Caco-2 (cell line): ENCODE data around the gene AFG3L2. TPM values are rescaled to one million over a fixed set of nuclear protein-coding genes. Genes with fewer than 3 reads are reported as not detected.

Experiments used
- BruUV-seq: library from RNA; stranded (reverse); fragments of 400-500 nt; replicated peaks from 2 replicates; lab custom pipeline; 2021; lab: Mats Ljungman, UMichigan
- CTCF ChIA-PET: fragments of 300-600 bp; sonication (Branson Sonifier 250); formaldehyde crosslinking; loops from one replicate; lab custom pipeline; 2022; ENCODE audit warnings: antibody characterized with exemption; lab: Charles Lee
- POLR2A ChIA-PET: fragments of 300-600 bp; sonication (Branson Sonifier 250); formaldehyde crosslinking; loops from one replicate; lab custom pipeline; 2022; ENCODE audit warnings: antibody characterized with exemption; lab: Charles Lee
- DNase-seq, 2 experiments: peaks; one replicate each; pipeline versions ENCODE4 v3.0.0 to v3.0.0-alpha.2; 2020 to 2022
- H3K27me3 ChIP-seq: replicated peaks from 2 replicates; pipeline ENCODE4 v1.6.0; 2011; ENCODE audit warnings: low read length; ENCODE audit not compliant: control insufficient read depth, insufficient read depth
- H3K36me3 ChIP-seq: 2 replicates; pipeline ENCODE4 v1.5.1; 2011; ENCODE audit warnings: low read length; ENCODE audit not compliant: control insufficient read depth, insufficient read depth
- H3K4me1 ChIP-seq: fragments of 250-450 bp; sonication (Bioruptor Pico); 2 replicates; pipeline ENCODE4 v1.5.1; 2020; ENCODE audit warnings: mild to moderate bottlenecking
- H3K4me3 ChIP-seq: 2 replicates; pipeline ENCODE4 v1.5.1; 2011; ENCODE audit warnings: low read depth, mild to moderate bottlenecking, control low read depth, low read length
- H3K9me3 ChIP-seq: fragments of 250-450 bp; sonication (Bioruptor Pico); 2 replicates; pipeline ENCODE4 v1.5.1; 2020; ENCODE audit warnings: mild to moderate bottlenecking, moderate library complexity
- H3K27ac Mint-ChIP-seq: one replicate; pipeline ENCODE4 v1.8.0; 2022; ENCODE audit warnings: mixed read lengths; ENCODE audit not compliant: unreplicated experiment
- H3K27me3 Mint-ChIP-seq: one replicate; pipeline ENCODE4 v1.8.0; 2022; ENCODE audit warnings: mixed read lengths; ENCODE audit not compliant: insufficient read depth, unreplicated experiment
- H3K36me3 Mint-ChIP-seq: one replicate; pipeline ENCODE4 v1.8.0; 2022; ENCODE audit warnings: mild to moderate bottlenecking, mixed read lengths; ENCODE audit not compliant: insufficient read depth, unreplicated experiment
- H3K4me1 Mint-ChIP-seq: one replicate; pipeline ENCODE4 v1.8.0; 2022; ENCODE audit warnings: low read depth, mixed read lengths; ENCODE audit not compliant: unreplicated experiment
- H3K4me3 Mint-ChIP-seq: one replicate; pipeline ENCODE4 v1.8.0; 2022; ENCODE audit warnings: mild to moderate bottlenecking, moderate library complexity, mixed read lengths; ENCODE audit not compliant: unreplicated experiment
- H3K9me3 Mint-ChIP-seq: one replicate; pipeline ENCODE4 v1.8.0; 2022; ENCODE audit warnings: mixed read lengths; ENCODE audit not compliant: unreplicated experiment
- intact Hi-C: fragments of 100-400 bp; cut with micrococcal nuclease; formaldehyde crosslinking; loops from one replicate; pipeline ENCODE4 v1.10.0; 2022; ENCODE audit not compliant: unreplicated experiment
- total RNA-seq: library from RNA; stranded (reverse); gene quantifications from 2 replicates; pipeline ENCODE4 v1.2.3, GENCODE V29; 2022
- TF ChIP-seq, protein P1 (sequence below), 2 experiments: fragments of 200-600 bp in 1 of 2; IDR thresholded peaks; 1 replicate in 1 of 2; 2 replicates in 1 of 2; pipeline versions ENCODE4 v1.5.1 to v1.8.0; 2011 to 2022; ENCODE audit warnings: antibody characterized with exemption in 1 of 2, control low read depth in 1 of 2, inconsistent platforms in 1 of 2, low read depth in 1 of 2, low read length in 1 of 2, mild to moderate bottlenecking in 1 of 2, moderate library complexity in 1 of 2; ENCODE audit not compliant: insufficient read depth in 1 of 2, severe bottlenecking in 1 of 2, unreplicated experiment in 1 of 2

Gene AFG3L2
- total RNA-seq, 1 experiment from 2014 or later, result 72.0 TPM

- ChIA-PET POLR2A (no interaction called here), CTCF (interaction anchor here (0.5 to 1.4 kb wide), 2 partner anchors 12 to 24 kb away, joined by 3 to 4 read pairs; no protein-coding TSS in a partner anchor)
- H3K27ac Mint-ChIP-seq, result no peak overlapping the region
- DNase-seq, result no peak
- no peaks in the 10 kb centered on the region for H3K9me3 ChIP-seq
- intact Hi-C loops, result no loop called here
- H3K4me3 ChIP-seq, result no peak overlapping the region
- no peaks in the 10 kb centered on the region for H3K27me3 ChIP-seq
- no peaks in the 10 kb centered on the region for H3K36me3 ChIP-seq
- BruUV-seq, result no TSS peak
- no peaks in the 10 kb centered on the region for H3K4me1 Mint-ChIP-seq
- TF ChIP-seq, protein P1, sequence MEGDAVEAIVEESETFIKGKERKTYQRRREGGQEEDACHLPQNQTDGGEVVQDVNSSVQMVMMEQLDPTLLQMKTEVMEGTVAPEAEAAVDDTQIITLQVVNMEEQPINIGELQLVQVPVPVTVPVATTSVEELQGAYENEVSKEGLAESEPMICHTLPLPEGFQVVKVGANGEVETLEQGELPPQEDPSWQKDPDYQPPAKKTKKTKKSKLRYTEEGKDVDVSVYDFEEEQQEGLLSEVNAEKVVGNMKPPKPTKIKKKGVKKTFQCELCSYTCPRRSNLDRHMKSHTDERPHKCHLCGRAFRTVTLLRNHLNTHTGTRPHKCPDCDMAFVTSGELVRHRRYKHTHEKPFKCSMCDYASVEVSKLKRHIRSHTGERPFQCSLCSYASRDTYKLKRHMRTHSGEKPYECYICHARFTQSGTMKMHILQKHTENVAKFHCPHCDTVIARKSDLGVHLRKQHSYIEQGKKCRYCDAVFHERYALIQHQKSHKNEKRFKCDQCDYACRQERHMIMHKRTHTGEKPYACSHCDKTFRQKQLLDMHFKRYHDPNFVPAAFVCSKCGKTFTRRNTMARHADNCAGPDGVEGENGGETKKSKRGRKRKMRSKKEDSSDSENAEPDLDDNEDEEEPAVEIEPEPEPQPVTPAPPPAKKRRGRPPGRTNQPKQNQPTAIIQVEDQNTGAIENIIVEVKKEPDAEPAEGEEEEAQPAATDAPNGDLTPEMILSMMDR (IDR thresholded peaks at IDR 0.05; ENCODE audit: insufficient read depth in 1 of 2, low read depth in 1 of 2, low read length in 1 of 2, severe bottlenecking in 1 of 2, unreplicated experiment in 1 of 2), result no peak
- no peaks in the 10 kb centered on the region for H3K27me3 Mint-ChIP-seq
- H3K36me3 Mint-ChIP-seq, result no peaks in the 10 kb centered on the region
- no peaks in the 10 kb centered on the region for H3K9me3 Mint-ChIP-seq
- no peak overlapping the region for H3K4me3 Mint-ChIP-seq
- no peaks in the 10 kb centered on the region for H3K4me1 ChIP-seq
Measured at GRCh38 chr18:12295389-12296086, 81.5 kb downstream of the AFG3L2 start.

- no peak overlapping the region for H3K27ac Mint-ChIP-seq
- peaks cover 11% of the 10 kb centered on the region for H3K4me1 Mint-ChIP-seq
- CTCF ChIA-PET, result interaction anchor here (1.4 kb wide), 1 partner anchor 22 kb away, joined by 4 read pairs; no protein-coding TSS in a partner anchor
- Histone ChIP-seq H3K4me3 (no peak overlapping the region), H3K4me1 (peaks cover 3% of the 10 kb centered on the region; the same call in 1 of the 2 replicates), H3K27me3 (no peaks in the 10 kb centered on the region; the same call in 1 of the 2 replicates), H3K36me3 (no peaks in the 10 kb centered on the region), H3K9me3 (no peaks in the 10 kb centered on the region)
- POLR2A ChIA-PET, result no interaction called here
- H3K36me3 Mint-ChIP-seq, result no peaks in the 10 kb centered on the region
- intact Hi-C loops, result no loop called here
- BruUV-seq, result no TSS peak
- DNase-seq, result no peak
- no peaks in the 10 kb centered on the region for H3K9me3 Mint-ChIP-seq
- TF ChIP-seq, protein P1 (IDR thresholded peaks at IDR 0.05; ENCODE audit: insufficient read depth in 1 of 2, low read depth in 1 of 2, low read length in 1 of 2, severe bottlenecking in 1 of 2, unreplicated experiment in 1 of 2), result no peak
- no peak overlapping the region for H3K4me3 Mint-ChIP-seq
- H3K27me3 Mint-ChIP-seq, result no peaks in the 10 kb centered on the region
Measured at GRCh38 chr18:12293831-12294230, 83.2 kb downstream of the AFG3L2 start.

GRCh38 chr18:12291690-12292089, 85.3 kb downstream of the AFG3L2 start:
- H3K27me3 Mint-ChIP-seq, result no peaks in the 10 kb centered on the region
- CTCF ChIA-PET, result interaction anchor here (1.5 kb wide), 1 partner anchor 13 kb away, joined by 3 read pairs; no protein-coding TSS in a partner anchor
- TF ChIP-seq, protein P1 (IDR thresholded peaks at IDR 0.05; ENCODE audit: insufficient read depth in 1 of 2, low read depth in 1 of 2, low read length in 1 of 2, severe bottlenecking in 1 of 2, unreplicated experiment in 1 of 2), result no peak
- no peaks in the 10 kb centered on the region for H3K9me3 ChIP-seq
- no peak overlapping the region for H3K4me3 Mint-ChIP-seq
- intact Hi-C loops, result no loop called here
- no peak for DNase-seq
- H3K36me3 Mint-ChIP-seq, result no peaks in the 10 kb centered on the region
- no peaks in the 10 kb centered on the region for H3K36me3 ChIP-seq
- peaks cover 8% of the 10 kb centered on the region; the same call in 1 of the 2 replicates for H3K4me1 ChIP-seq
- H3K9me3 Mint-ChIP-seq, result no peaks in the 10 kb centered on the region
- no peak overlapping the region for H3K27ac Mint-ChIP-seq
- H3K4me1 Mint-ChIP-seq, result peaks cover 15% of the 10 kb centered on the region
- no TSS peak for BruUV-seq
- no peak overlapping the region for H3K4me3 ChIP-seq
- POLR2A ChIA-PET, result no interaction called here
- no peaks in the 10 kb centered on the region; the same call in 1 of the 2 replicates for H3K27me3 ChIP-seq
